IPS DF 6.9 (cell line): ENCODE results near the gene SORT1.
"Not testable (repeated sequence)": the region's sequence is repeated elsewhere in the genome, so short reads cannot be mapped to it uniquely, and the experiment has no call there.

Experiments
- DNase-seq: peaks from one replicate; pipeline ENCODE4 v3.0.0-alpha.2; 2013; ENCODE audit warnings: low read depth, low spot score
- H3K27ac ChIP-seq: one replicate; pipeline ENCODE4 v1.5.1; 2013; ENCODE audit warnings: low read length, control low read depth
- H3K27me3 ChIP-seq: 2 replicates; pipeline ENCODE4 v1.6.1; 2013; ENCODE audit warnings: mild to moderate bottlenecking, low read length; ENCODE audit not compliant: control insufficient read depth, insufficient read depth
- H3K36me3 ChIP-seq: 2 replicates; pipeline ENCODE4 v1.6.1; 2013; ENCODE audit warnings: low read length; ENCODE audit not compliant: control insufficient read depth, insufficient read depth
- H3K4me1 ChIP-seq: 2 replicates; pipeline ENCODE4 v1.6.1; 2013; ENCODE audit warnings: low read length; ENCODE audit not compliant: control insufficient read depth, insufficient read depth
- H3K4me3 ChIP-seq: 2 replicates; pipeline ENCODE4 v1.5.1; 2013; ENCODE audit warnings: mild to moderate bottlenecking, low read length
- H3K9me3 ChIP-seq: 2 replicates; pipeline ENCODE4 v1.6.1; 2013; ENCODE audit warnings: low read length, inconsistent platforms; ENCODE audit not compliant: control insufficient read depth, insufficient read depth
- WGBS: extraction: QIAGEN DNeasy Blood & Tissue Kit; methylation state at CpG from one replicate; pipeline ENCODE4 v1.1.7; 2013; ENCODE audit warnings: mixed read lengths, missing lambda C conversion rate; ENCODE audit not compliant: insufficient read length, insufficient coverage; 5-methylcytosine and 5-hydroxymethylcytosine counted together

The SORT1 gene

DNA sequence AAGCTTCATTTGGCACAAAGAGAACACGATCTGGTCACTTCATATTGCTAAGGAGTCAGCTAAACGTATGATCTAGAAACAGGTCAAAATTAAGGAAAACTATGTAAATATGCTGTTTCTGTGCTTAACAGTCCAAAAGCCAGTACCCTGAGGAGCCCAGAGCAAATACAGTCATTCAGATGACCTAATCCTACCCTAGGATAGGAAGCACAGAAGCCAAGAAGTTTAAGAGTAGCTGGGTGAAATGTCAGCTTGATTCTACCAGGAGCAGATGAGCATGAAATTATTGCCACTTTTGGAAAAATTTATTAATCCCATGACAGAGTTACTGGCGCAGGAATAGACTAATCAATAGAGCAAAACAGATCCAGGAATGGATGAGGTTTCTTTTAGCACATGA, 18.3 kb downstream of the SORT1 start:
- DNase-seq: no peak
- no peaks in the 10 kb centered on the region; the same call in 1 of the 2 replicates for H3K4me1 ChIP-seq
- H3K27me3 ChIP-seq: no peaks in the 10 kb centered on the region
- no peaks in the 10 kb centered on the region for H3K9me3 ChIP-seq
- no peak overlapping the region for H3K27ac ChIP-seq
- no CpG with 5 or more reads among the region's 3 CpGs for WGBS
- H3K4me3 ChIP-seq: no peak overlapping the region
- no peaks in the 10 kb centered on the region for H3K36me3 ChIP-seq

- no peak for DNase-seq
- Histone ChIP-seq H3K4me1 (no peaks in the 10 kb centered on the region; the same call in 1 of the 2 replicates), H3K9me3 (no peaks in the 10 kb centered on the region), H3K36me3 (no peaks in the 10 kb centered on the region), H3K27ac (no peak overlapping the region), H3K27me3 (no peaks in the 10 kb centered on the region), H3K4me3 (no peak overlapping the region)
- WGBS: no CpG with 5 or more reads among the region's 4 CpGs
Measured at GRCh38 chr1:109377698-109378097, 20.0 kb downstream of the SORT1 start.

DNA sequence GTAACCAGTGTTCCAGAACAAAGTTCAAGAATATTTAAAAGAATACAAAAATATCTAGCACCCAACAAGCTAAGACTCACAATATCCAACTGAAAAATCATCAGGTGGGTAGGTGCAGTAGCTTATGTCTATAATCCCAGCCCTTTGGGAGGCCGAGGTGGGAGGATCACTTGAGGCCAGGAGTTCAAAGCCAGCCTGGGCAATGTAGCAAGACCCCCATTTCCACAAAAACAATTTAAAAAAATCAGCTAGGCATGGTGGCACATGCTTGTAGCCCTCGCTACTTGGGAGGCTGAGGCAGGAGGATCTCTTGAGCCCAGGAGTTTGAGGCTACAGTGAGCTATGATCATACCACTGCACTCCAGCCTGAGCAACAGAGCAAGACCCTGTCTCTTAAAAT, 24.0 kb downstream of the SORT1 start:
- DNase-seq, H3K4me1 ChIP-seq, H3K36me3 ChIP-seq, H3K9me3 ChIP-seq, H3K27ac ChIP-seq, H3K4me3 ChIP-seq, H3K27me3 ChIP-seq: not testable (repeated sequence)
- WGBS: no CpG with 5 or more reads among the region's 2 CpGs

DNA sequence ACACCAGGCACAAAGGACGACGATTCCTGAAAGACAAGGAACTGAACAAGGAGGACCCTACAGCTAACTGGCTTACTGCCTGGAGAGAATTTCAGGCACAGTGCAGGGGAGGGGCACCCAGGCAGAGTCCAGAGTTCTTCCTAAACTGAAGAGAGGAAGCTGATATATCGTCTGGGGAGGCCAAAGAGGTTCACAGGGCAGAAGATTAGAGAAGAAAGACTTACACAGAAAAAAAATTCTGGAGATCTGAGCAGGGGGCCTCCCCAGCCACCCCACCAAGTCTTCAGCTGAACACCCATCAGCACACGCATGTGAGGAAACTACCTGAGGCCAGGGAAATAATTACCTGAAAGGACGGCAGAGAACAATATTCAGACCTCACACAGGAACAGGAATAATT, 24.6 kb downstream of the SORT1 start:
- no peak for DNase-seq
- Histone ChIP-seq H3K4me3 (no peak overlapping the region), H3K36me3 (no peaks in the 10 kb centered on the region), H3K9me3 (no peaks in the 10 kb centered on the region), H3K27me3 (no peaks in the 10 kb centered on the region), H3K4me1 (peaks cover 2% of the 10 kb centered on the region; the same call in 1 of the 2 replicates), H3K27ac (no peak overlapping the region)
- WGBS: no CpG with 5 or more reads among the region's 5 CpGs

DNA sequence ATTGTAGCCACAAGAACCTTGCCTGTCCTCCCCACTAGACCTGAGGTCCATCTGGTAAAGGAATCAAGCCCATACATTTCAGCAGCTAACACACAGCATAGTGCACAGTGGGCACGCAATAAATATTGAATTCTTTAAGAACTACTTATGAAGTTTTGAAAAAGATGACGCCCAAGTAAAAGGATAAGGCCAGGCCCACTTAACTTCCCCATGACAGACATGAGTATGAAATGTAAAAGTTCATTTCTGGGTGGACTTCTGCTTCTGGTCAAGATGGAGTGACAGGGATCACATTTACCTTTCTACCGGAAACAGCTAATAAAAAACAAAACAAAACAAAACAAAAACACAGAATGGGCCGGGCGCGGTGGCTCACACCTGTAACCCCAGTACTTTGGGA, 25.4 kb downstream of the SORT1 start:
- Histone ChIP-seq H3K27ac (no peak overlapping the region), H3K9me3 (no peaks in the 10 kb centered on the region), H3K36me3 (no peaks in the 10 kb centered on the region), H3K4me1 (peaks cover 2% of the 10 kb centered on the region; the same call in 1 of the 2 replicates), H3K4me3 (no peak overlapping the region), H3K27me3 (no peaks in the 10 kb centered on the region)
- WGBS: no CpG with 5 or more reads among the region's 6 CpGs
- no peak for DNase-seq

DNA sequence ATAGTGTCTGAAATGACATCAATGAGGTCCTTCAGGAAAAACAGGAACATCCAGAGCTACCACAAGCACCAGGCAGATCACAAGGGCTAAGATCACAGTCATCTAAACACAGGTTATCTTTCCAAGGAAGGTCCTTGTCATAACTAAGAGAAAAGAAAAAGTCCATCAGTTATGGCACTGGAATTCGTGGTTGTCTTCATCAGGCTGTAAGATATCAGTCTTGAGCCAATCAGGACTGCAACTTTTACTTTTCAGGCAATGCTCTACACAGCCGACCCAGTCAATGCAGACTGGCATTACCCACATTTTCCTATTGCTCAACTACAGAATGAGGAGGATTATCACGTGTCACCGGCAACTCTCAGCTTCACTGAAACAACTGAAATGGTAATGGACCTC, 26.4 kb downstream of the SORT1 start:
- H3K36me3 ChIP-seq: no peaks in the 10 kb centered on the region
- H3K9me3 ChIP-seq: no peaks in the 10 kb centered on the region
- no peak overlapping the region for H3K4me3 ChIP-seq
- no peak overlapping the region for H3K27ac ChIP-seq
- H3K4me1 ChIP-seq: peaks cover 2% of the 10 kb centered on the region; the same call in 1 of the 2 replicates
- DNase-seq: no peak
- WGBS: no CpG with 5 or more reads among the region's 4 CpGs
- H3K27me3 ChIP-seq: no peaks in the 10 kb centered on the region

- no peaks in the 10 kb centered on the region for H3K9me3 ChIP-seq
- WGBS: no CpG with 5 or more reads among the region's 7 CpGs
- no peak for DNase-seq
Measured at GRCh38 chr1:109370712-109371340, 26.9 kb downstream of the SORT1 start.

GRCh38 chr1:109369167-109369746, 28.5 kb downstream of the SORT1 start:
- Histone ChIP-seq H3K4me3 (no peak overlapping the region), H3K9me3 (no peaks in the 10 kb centered on the region), H3K27ac (no peak overlapping the region), H3K27me3 (no peaks in the 10 kb centered on the region), H3K36me3 (no peaks in the 10 kb centered on the region), H3K4me1 (peaks cover 2% of the 10 kb centered on the region; the same call in 1 of the 2 replicates)
- WGBS: no CpG with 5 or more reads among the region's 6 CpGs
- DNase-seq: no peak

More at GRCh38 chr1:109370712-109371340, 26.9 kb downstream of the SORT1 start:
- Histone ChIP-seq H3K4me1 (peaks cover 2% of the 10 kb centered on the region; the same call in 1 of the 2 replicates), H3K27ac (no peak overlapping the region), H3K36me3 (no peaks in the 10 kb centered on the region), H3K4me3 (no peak overlapping the region), H3K27me3 (no peaks in the 10 kb centered on the region)

GRCh38 chr1:109368464-109368863, 29.3 kb downstream of the SORT1 start:
- Histone ChIP-seq H3K27me3 (no peaks in the 10 kb centered on the region), H3K4me1 (peaks cover 2% of the 10 kb centered on the region; the same call in 1 of the 2 replicates), H3K4me3 (no peak overlapping the region), H3K36me3 (no peaks in the 10 kb centered on the region; the same call in 1 of the 2 replicates), H3K27ac (no peak overlapping the region), H3K9me3 (no peaks in the 10 kb centered on the region)
- WGBS: no CpG with 5 or more reads among the region's 1 CpG
- no peak for DNase-seq

DNA sequence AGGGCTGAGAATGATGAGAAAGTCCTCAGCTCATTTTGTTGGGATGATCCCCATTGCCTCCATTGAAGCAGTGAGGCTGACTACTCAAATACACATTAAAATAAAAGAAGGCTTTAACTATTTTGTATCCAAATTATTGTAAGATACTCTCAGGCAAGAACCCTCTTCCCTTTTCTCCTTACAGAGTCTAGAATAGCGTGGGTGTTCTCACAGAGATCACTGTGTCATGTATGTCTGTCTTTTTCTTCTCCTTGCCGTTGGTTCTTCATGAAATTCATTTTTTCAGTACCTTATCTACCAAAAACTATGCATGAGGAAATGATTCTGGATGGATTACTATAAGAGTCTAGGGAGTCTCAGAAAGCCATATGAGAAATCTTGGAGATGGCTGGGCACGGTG, 30.1 kb downstream of the SORT1 start:
- no peak overlapping the region for H3K27ac ChIP-seq
- no peak for DNase-seq
- WGBS: no CpG with 5 or more reads among the region's 3 CpGs

More for the DNA sequence above, 30.1 kb downstream of the SORT1 start:
- Histone ChIP-seq H3K9me3 (no peaks in the 10 kb centered on the region), H3K36me3 (no peaks in the 10 kb centered on the region; the same call in 1 of the 2 replicates), H3K27me3 (no peaks in the 10 kb centered on the region), H3K4me1 (peaks cover 2% of the 10 kb centered on the region; the same call in 1 of the 2 replicates), H3K4me3 (no peak overlapping the region)
